RWPE1 (cell line): ENCODE data around the gene SUPT5H.

ENCODE experiments used
- CTCF ChIA-PET: fragments of 350-600 bp; sonication (Branson Sonifier 250); formaldehyde crosslinking; extraction: SDS; loops from one replicate; lab custom pipeline; 2021; lab: Yijun Ruan, JAX
- POLR2A ChIA-PET: fragments of 400-600 bp; formaldehyde crosslinking; extraction: SDS; loops from one replicate; lab custom pipeline; 2020; ENCODE audit warnings: antibody characterized with exemption; ENCODE audit not compliant: low non-redundant PET; lab: Yijun Ruan, JAX
- DNase-seq: peaks from one replicate; pipeline ENCODE4 v3.0.0; 2012; ENCODE audit warnings: low spot score
- H3K27ac ChIP-seq: fragments of 450-650 bp; 2 replicates; pipeline ENCODE4 v1.5.1; 2017
- CTCF ChIP-seq: fragments of 450-650 bp; conservative IDR thresholded peaks from 2 replicates; pipeline ENCODE4 v1.5.1; 2017; ENCODE audit warnings: low read depth, mild to moderate bottlenecking

Gene SUPT5H

GRCh38 chr19:39518975-39519374, 73.6 kb downstream of the SUPT5H start:
- TF ChIP-seq CTCF, result no peak
- ChIA-PET CTCF (interaction anchor here (1.4 kb wide), 1 partner anchor 14 kb away, joined by 5 read pairs; the partner anchor contains the start of gene EID2B), POLR2A (no interaction called here)
- H3K27ac ChIP-seq, result no peak overlapping the region
- no peak for DNase-seq

- H3K27ac ChIP-seq, result no peak overlapping the region
Observed at GRCh38 chr19:39520541-39521484, 75.4 kb downstream of the SUPT5H start.

GRCh38 chr19:39524495-39524894, 79.1 kb downstream of the SUPT5H start:
- no peak overlapping the region for H3K27ac ChIP-seq
- no peak for TF ChIP-seq CTCF
- ChIA-PET POLR2A (interaction anchor here (1.4 kb wide), 1 partner anchor 89 kb away, joined by 4 read pairs; the partner anchor contains the start of gene RPS16), CTCF (interaction anchor here (0.7 to 2.0 kb wide), 4 partner anchors 8 to 1011 kb away, joined by 3 to 6 read pairs (median 4); partner anchors contain the start of gene EID2B)
- no peak for DNase-seq

More at GRCh38 chr19:39520541-39521484, 75.4 kb downstream of the SUPT5H start:
- no peak for DNase-seq
- CTCF ChIA-PET, result interaction anchor here (1.4 kb wide), 1 partner anchor 12 kb away, joined by 5 read pairs; the partner anchor contains the start of gene EID2B
- POLR2A ChIA-PET, result no interaction called here
- TF ChIP-seq CTCF, result no peak

- ChIA-PET POLR2A (interaction anchor here (1.4 kb wide), 1 partner anchor 89 kb away, joined by 4 read pairs; the partner anchor contains the start of gene RPS16), CTCF (interaction anchor here (0.8 to 2.0 kb wide), 3 partner anchors 7 to 84 kb away, joined by 3 to 6 read pairs (median 5); partner anchors contain the start of gene EID2B)
- H3K27ac ChIP-seq, result no peak overlapping the region
- no peak for DNase-seq
- no peak for TF ChIP-seq CTCF
Observed at GRCh38 chr19:39525205-39525604, 79.8 kb downstream of the SUPT5H start.
